ENCODE measurements around the gene C2orf76.

- TF ChIP-seq POLR2AphosphoS5 (IDR thresholded peaks at IDR 0.05), result no peak
- no peak for TF ChIP-seq CTCF (IDR thresholded peaks at IDR 0.05)
Observed at GRCh38 chr2:119366161-119366648, 429 bp downstream of the C2orf76 start.
